GM10266 (cell line): Measurements from ENCODE around the gene UMODL1.
"Not testable (repeated sequence)": the region's sequence is repeated elsewhere in the genome, so short reads cannot be mapped to it uniquely, and the experiment has no call there.

Source experiments
- DNase-seq: peaks from one replicate; pipeline ENCODE4 v3.0.0; 2012; ENCODE audit errors: extremely low spot score
- CTCF ChIP-seq: IDR thresholded peaks from 2 replicates; pipeline ENCODE4 v1.5.1; 2012; ENCODE audit warnings: mild to moderate bottlenecking, low read depth; ENCODE audit not compliant: control insufficient read depth, insufficient read depth; ENCODE audit errors: missing control alignments

UMODL1 gene

GRCh38 chr21:42112238-42112637 is 41.1 kb downstream of the UMODL1 start:
- DNase-seq: no peak
- TF ChIP-seq CTCF: no peak

GRCh38 chr21:42112857-42113256 is 41.7 kb downstream of the UMODL1 start:
- DNase-seq: no peak
- no peak for TF ChIP-seq CTCF

- no peak for TF ChIP-seq CTCF
- DNase-seq: no peak
Observed at GRCh38 chr21:42113926-42114409, 42.9 kb downstream of the UMODL1 start.

- TF ChIP-seq CTCF: no peak
Observed at GRCh38 chr21:42114646-42115045, 43.5 kb downstream of the UMODL1 start.

GRCh38 chr21:42115136-42115683 is 44.1 kb downstream of the UMODL1 start:
- no peak for TF ChIP-seq CTCF
- no peak for DNase-seq

More at GRCh38 chr21:42114646-42115045, 43.5 kb downstream of the UMODL1 start:
- DNase-seq: no peak

GRCh38 chr21:42116551-42116950 is 45.4 kb downstream of the UMODL1 start:
- DNase-seq: not testable (repeated sequence)

GRCh38 chr21:42117229-42117966 is 46.3 kb downstream of the UMODL1 start:
- peak; percentile 85 for DNase-seq
- TF ChIP-seq CTCF: peak; percentile 94
